AG09309 (cell line): Measurements from ENCODE around the gene RAPGEF4.
"Not testable (repeated sequence)": the region's sequence is repeated elsewhere in the genome, so short reads cannot be mapped to it uniquely, and the experiment has no call there.

Source experiments
- DNase-seq: peaks from one replicate; pipeline ENCODE4 v3.0.0-alpha.2; 2010; ENCODE audit warnings: low read depth
- H3K4me3 ChIP-seq: 2 replicates; pipeline ENCODE4 v1.5.1; 2011; ENCODE audit warnings: mild to moderate bottlenecking, low read depth, low read length, moderate library complexity; ENCODE audit not compliant: control insufficient read depth
- CTCF ChIP-seq: IDR thresholded peaks from 2 replicates; pipeline ENCODE4 v1.5.1; 2011; ENCODE audit warnings: mild to moderate bottlenecking, low read depth, low read length, inconsistent platforms; ENCODE audit not compliant: insufficient read depth, control insufficient read depth; ENCODE audit errors: missing control alignments

The RAPGEF4 gene

GRCh38 chr2:172782506-172783164, 47.0 kb downstream of the RAPGEF4 start:
- no peak for DNase-seq
- no peak for TF ChIP-seq CTCF
- H3K4me3 ChIP-seq, result no peak overlapping the region

GRCh38 chr2:172783165-172783898, 47.7 kb downstream of the RAPGEF4 start:
- peak; percentile 42 for TF ChIP-seq CTCF
- H3K4me3 ChIP-seq, result no peak overlapping the region
- peak; percentile 98 for DNase-seq

GRCh38 chr2:172788871-172789270, 53.2 kb downstream of the RAPGEF4 start:
- DNase-seq, result no peak
- TF ChIP-seq CTCF, result no peak
- no peak overlapping the region for H3K4me3 ChIP-seq

GRCh38 chr2:172790404-172790803, 54.8 kb downstream of the RAPGEF4 start:
- no peak for TF ChIP-seq CTCF

GRCh38 chr2:172791953-172792352, 56.3 kb downstream of the RAPGEF4 start:
- TF ChIP-seq CTCF, result no peak
- DNase-seq, result no peak
- H3K4me3 ChIP-seq, result no peak overlapping the region

More at GRCh38 chr2:172790404-172790803, 54.8 kb downstream of the RAPGEF4 start:
- H3K4me3 ChIP-seq, result no peak overlapping the region
- DNase-seq, result no peak

- no peak for DNase-seq
- H3K4me3 ChIP-seq, result no peak overlapping the region
- TF ChIP-seq CTCF, result no peak
Observed at GRCh38 chr2:172792711-172793110, 57.1 kb downstream of the RAPGEF4 start.

- DNase-seq, H3K4me3 ChIP-seq: not testable (repeated sequence)
Observed at GRCh38 chr2:172803308-172803707, 67.7 kb downstream of the RAPGEF4 start.
